IMR-90 (cell line): ENCODE results near the gene ATP1A1. TPM values are rescaled to one million over a fixed set of nuclear protein-coding genes. Genes with fewer than 3 reads are reported as not detected.

Experiments used
- ATAC-seq: fragments of 200-7000 bp; cut with Tn5 transposase; 2 replicates; pipeline ENCODE4 v1.9.1; 2020; ENCODE audit warnings: low read depth, mild to moderate bottlenecking, moderate library complexity
- BruUV-seq: library from RNA; stranded (reverse); fragments of 400-500 nt; replicated peaks from 2 replicates; lab custom pipeline; 2021; lab: Mats Ljungman, UMichigan
- CTCF ChIA-PET: fragments of 300-600 bp; formaldehyde crosslinking; extraction: SDS; loops from one replicate; lab custom pipeline; 2021; ENCODE audit warnings: antibody characterized with exemption; lab: Yijun Ruan, JAX
- POLR2A ChIA-PET: fragments of 300-600 bp; sonication (Branson Sonifier 250); formaldehyde crosslinking; loops from one replicate; lab custom pipeline; 2022; ENCODE audit warnings: antibody characterized with exemption; ENCODE audit not compliant: unreplicated experiment; lab: Charles Lee
- DNase-seq: peaks from one replicate; pipeline ENCODE4 v3.0.0; 2013
- H2AFZ ChIP-seq: replicated peaks from 2 replicates; pipeline ENCODE3; 2013; ENCODE audit warnings: low read length, mild to moderate bottlenecking; ENCODE audit not compliant: poor library complexity
- H2AK5ac ChIP-seq: 2 replicates; pipeline ENCODE4 v1.6.1; 2013; ENCODE audit warnings: low read depth, low read length, inconsistent platforms
- H2AK9ac ChIP-seq: replicated peaks from 2 replicates; pipeline ENCODE3; 2013; ENCODE audit warnings: mild to moderate bottlenecking, low read depth, low read length, moderate library complexity; ENCODE audit not compliant: poor library complexity
- H2BK120ac ChIP-seq: 2 replicates; pipeline ENCODE4 v1.6.1; 2013; ENCODE audit warnings: low read depth, low read length, inconsistent platforms
- H2BK15ac ChIP-seq: 3 replicates; pipeline ENCODE4 v1.6.1; 2013; ENCODE audit warnings: low read depth, low read length, inconsistent platforms
- H2BK20ac ChIP-seq: 2 replicates; pipeline ENCODE4 v1.6.1; 2013; ENCODE audit warnings: low read depth, mild to moderate bottlenecking, inconsistent platforms, low read length, moderate library complexity
- H2BK5ac ChIP-seq: 2 replicates; pipeline ENCODE4 v1.6.1; 2013; ENCODE audit warnings: mild to moderate bottlenecking, low read depth, low read length, inconsistent platforms; ENCODE audit not compliant: poor library complexity, severe bottlenecking
- H3K14ac ChIP-seq: replicated peaks from 2 replicates; pipeline ENCODE4 v1.6.1; 2013; ENCODE audit warnings: low read depth, low read length, inconsistent platforms
- H3K18ac ChIP-seq: 2 replicates; pipeline ENCODE4 v1.6.1; 2013; ENCODE audit warnings: low read depth, low read length, control low read depth
- H3K23ac ChIP-seq: 2 replicates; pipeline ENCODE4 v1.6.1; 2013; ENCODE audit warnings: low read depth, low read length, inconsistent platforms
- H3K27ac ChIP-seq: 2 replicates; pipeline ENCODE4 v1.5.1; 2013; ENCODE audit warnings: mild to moderate bottlenecking, control low read depth, low read length; ENCODE audit not compliant: insufficient read depth
- H3K27me3 ChIP-seq: 2 replicates; pipeline ENCODE4 v1.6.1; 2013; ENCODE audit warnings: low read length; ENCODE audit not compliant: control insufficient read depth, insufficient read depth
- H3K36me3 ChIP-seq: 2 replicates; pipeline ENCODE4 v1.6.1; 2013; ENCODE audit warnings: low read length, mixed read lengths; ENCODE audit not compliant: control insufficient read depth, insufficient read depth
- H3K4ac ChIP-seq: 2 replicates; pipeline ENCODE4 v1.6.1; 2013; ENCODE audit warnings: low read depth, low read length, inconsistent platforms
- H3K4me1 ChIP-seq: 2 replicates; pipeline ENCODE4 v1.6.1; 2013; ENCODE audit warnings: low read length, mixed read lengths; ENCODE audit not compliant: control insufficient read depth, insufficient read depth
- H3K4me2 ChIP-seq: 2 replicates; pipeline ENCODE4 v1.6.1; 2013; ENCODE audit warnings: low read depth, mild to moderate bottlenecking, control low read depth, low read length, moderate library complexity
- H3K4me3 ChIP-seq: 2 replicates; pipeline ENCODE4 v1.5.1; 2013; ENCODE audit warnings: low read depth, mild to moderate bottlenecking, control low read depth, low read length, moderate library complexity; ENCODE audit not compliant: insufficient read depth
- H3K56ac ChIP-seq: 2 replicates; pipeline ENCODE4 v1.6.1; 2013; ENCODE audit warnings: low read length, inconsistent platforms; ENCODE audit not compliant: insufficient read depth; ENCODE audit errors: extremely low read depth
- H3K79me1 ChIP-seq, 2 experiments: 2 replicates each; pipeline ENCODE4 v1.6.1; 2013; ENCODE audit warnings: low read length in 2 of 2, inconsistent platforms in 1 of 2, low read depth in 1 of 2
- H3K9ac ChIP-seq: 2 replicates; pipeline ENCODE4 v1.6.1; 2013; ENCODE audit warnings: low read depth, low read length, control low read depth
- H3K9me1 ChIP-seq: 2 replicates; pipeline ENCODE4 v1.6.1; 2013; ENCODE audit warnings: low read length, inconsistent platforms; ENCODE audit not compliant: insufficient read depth
- H3K9me3 ChIP-seq: 2 replicates; pipeline ENCODE4 v1.6.1; 2013; ENCODE audit warnings: low read length; ENCODE audit not compliant: control insufficient read depth, insufficient read depth
- H4K20me1 ChIP-seq: 2 replicates; pipeline ENCODE4 v1.6.1; 2013; ENCODE audit warnings: low read length, inconsistent platforms; ENCODE audit not compliant: insufficient read depth
- H4K5ac ChIP-seq: 2 replicates; pipeline ENCODE4 v1.6.1; 2013; ENCODE audit warnings: mild to moderate bottlenecking, low read depth, low read length, control low read depth
- H4K8ac ChIP-seq, 2 experiments: 2 replicates each; pipeline ENCODE4 v1.6.1; 2013; ENCODE audit warnings: low read depth in 2 of 2, low read length in 2 of 2, control low read depth in 1 of 2, inconsistent platforms in 1 of 2
- H4K91ac ChIP-seq: 2 replicates; pipeline ENCODE4 v1.6.1; 2013; ENCODE audit warnings: low read depth, low read length, inconsistent platforms; ENCODE audit not compliant: insufficient read depth
- ELK1 ChIP-seq: fragments of 150-350 bp; IDR thresholded peaks from 2 replicates; pipeline ENCODE4 v1.6.1; 2016; ENCODE audit warnings: low read depth, mild to moderate bottlenecking, low read length, moderate library complexity, borderline replicate concordance
- MAZ ChIP-seq: IDR thresholded peaks from 2 replicates; pipeline ENCODE4 v1.6.1; 2012; ENCODE audit warnings: low read depth, mild to moderate bottlenecking, low read length, improper control_type of control experiment, moderate library complexity, borderline replicate concordance
- RFX5 ChIP-seq: IDR thresholded peaks from 2 replicates; pipeline ENCODE4 v1.8.0; 2012; ENCODE audit warnings: low read depth, mild to moderate bottlenecking, low read length, moderate library complexity
- WGBS, 2 experiments: methylation state at CpG; one replicate each; pipeline versions ENCODE4 v1.1.5 to v1.1.7; 2013; ENCODE audit warnings: missing lambda C conversion rate in 2 of 2; ENCODE audit not compliant: insufficient read length in 1 of 2; ENCODE audit errors: extremely low coverage in 2 of 2; 5-methylcytosine and 5-hydroxymethylcytosine counted together
- dilution Hi-C: fragments of 300-500 bp; cut with HindIII; formaldehyde crosslinking; loops from one replicate; pipeline ENCODE4 v1.14.3; 2018; ENCODE audit warnings: low sequenced_read_pairs; ENCODE audit not compliant: unreplicated experiment
- in situ Hi-C: fragments of 300-500 bp; cut with MboI; formaldehyde crosslinking; loops from 3 replicates; pipeline ENCODE4 v1.14.3; 2019; ENCODE audit warnings: low sequenced_read_pairs, inconsistent platforms, mixed read lengths
- intact Hi-C: fragments of 100-400 bp; cut with micrococcal nuclease; formaldehyde crosslinking; loops from 2 replicates; pipeline ENCODE4 v1.10.0; 2022
- polyA plus RNA-seq, 3 experiments: library from polyadenylated mRNA; depleted of rRNA; stranded (reverse); fragments of >200 nt; gene quantifications; 2 replicates each; pipeline ENCODE4 v1.2.3, GENCODE V29; 2012; ENCODE audit warnings: low replicate concordance in 1 of 3
- total RNA-seq: library from RNA; depleted of rRNA; stranded (reverse); fragments of >200 nt; gene quantifications from 2 replicates; pipeline ENCODE4 v1.2.3, GENCODE V29; 2012

ATP1A1 gene
- total and polyA plus RNA-seq, 2 of the 4 experiments (the other 2 are of a cell fraction): 116 to 125 TPM

GRCh38 chr1:116343019-116343418, 30.0 kb upstream of the ATP1A1 start:
- dilution Hi-C loops (no loop called here), intact Hi-C loops (no loop called here), in situ Hi-C loops (no loop called here)
- no peak overlapping the region for H3K4ac ChIP-seq
- H3K4me1 ChIP-seq: no peaks in the 10 kb centered on the region
- H3K27me3 ChIP-seq: peaks cover 9% of the 10 kb centered on the region
- ChIA-PET POLR2A (no interaction called here), CTCF (no interaction called here)
- no peak overlapping the region for H2BK20ac ChIP-seq
- H4K5ac ChIP-seq: no peak overlapping the region
- no peak overlapping the region for H2AK5ac ChIP-seq
- H3K9me3 ChIP-seq: no peaks in the 10 kb centered on the region
- DNase-seq (no peak), ATAC-seq (no peak)
- H3K79me1 ChIP-seq: no peaks in the 10 kb centered on the region
- H3K9me1 ChIP-seq: no peaks in the 10 kb centered on the region
- H3K18ac ChIP-seq: no peak overlapping the region
- H3K9ac ChIP-seq: no peak overlapping the region
- H2BK15ac ChIP-seq: no peak overlapping the region
- no peak overlapping the region for H3K23ac ChIP-seq
- no peak overlapping the region for H3K4me2 ChIP-seq
- H3K56ac ChIP-seq: no peak overlapping the region
- no peak overlapping the region for H3K4me3 ChIP-seq
- H3K36me3 ChIP-seq: no peaks in the 10 kb centered on the region
- H4K8ac ChIP-seq: no peak overlapping the region
- no peak overlapping the region for H3K14ac ChIP-seq
- H2AFZ ChIP-seq: no peak overlapping the region
- H4K20me1 ChIP-seq: no peaks in the 10 kb centered on the region
- no CpG with 5 or more reads among the region's 4 CpGs for WGBS, 2 experiments
- TF ChIP-seq RFX5 (no peak), MAZ (no peak), ELK1 (no peak)
- H2BK5ac ChIP-seq: no peak overlapping the region
- no TSS peak for BruUV-seq
- no peak overlapping the region for H4K91ac ChIP-seq
- H2BK120ac ChIP-seq: no peak overlapping the region
- no peak overlapping the region for H3K27ac ChIP-seq
- H2AK9ac ChIP-seq: no peak overlapping the region
